SK-N-MC (cell line): ENCODE results near the gene BTAF1.

Source experiments
- DNase-seq: peaks from one replicate; pipeline ENCODE4 v3.0.0-alpha.2; 2011; ENCODE audit warnings: low read depth, low spot score
- H3K27ac ChIP-seq: fragments of 200-600 bp; sonication (generic); 2 replicates; pipeline ENCODE4 v1.5.1; 2016; ENCODE audit warnings: mixed run types
- H3K36me3 ChIP-seq: fragments of 200-600 bp; sonication (generic); 2 replicates; pipeline ENCODE4 v1.6.1; 2017; ENCODE audit warnings: antibody characterized with exemption, low read length, mixed read lengths; ENCODE audit not compliant: insufficient read depth
- H3K4me3 ChIP-seq: fragments of 200-600 bp; sonication (generic); 2 replicates; pipeline ENCODE4 v1.5.1; 2016
- H3K9ac ChIP-seq: fragments of 200-600 bp; sonication (generic); 2 replicates; pipeline ENCODE4 v1.8.0; 2017; ENCODE audit warnings: mixed run types, mixed read lengths; ENCODE audit not compliant: insufficient read length
- H3K9me3 ChIP-seq: fragments of 200-600 bp; sonication (generic); 2 replicates; pipeline ENCODE4 v1.6.1; 2017; ENCODE audit warnings: low read depth, mild to moderate bottlenecking, antibody characterized with exemption, low read length, moderate library complexity, mixed read lengths
- EZH2 ChIP-seq: fragments of 200-600 bp; sonication (generic); IDR thresholded peaks from one replicate; pipeline ENCODE4 v1.6.1; 2017; ENCODE audit warnings: antibody characterized with exemption
- FOXP2 ChIP-seq: optimal IDR thresholded peaks from 2 replicates; pipeline ENCODE3; 2011; ENCODE audit warnings: mild to moderate bottlenecking, moderate library complexity; ENCODE audit not compliant: insufficient read depth; ENCODE audit errors: extremely low read length, control extremely low read depth
- POLR2AphosphoS5 ChIP-seq: IDR thresholded peaks from 2 replicates; pipeline ENCODE4 v1.6.1; 2012; ENCODE audit warnings: mild to moderate bottlenecking, low read depth, low read length, borderline replicate concordance

The BTAF1 gene

GRCh38 chr10:91957091-91957490, 33.5 kb downstream of the BTAF1 start:
- H3K9ac ChIP-seq, result no peak overlapping the region
- H3K4me3 ChIP-seq, result no peak overlapping the region
- TF ChIP-seq FOXP2 (no peak), POLR2AphosphoS5 (no peak), EZH2 (no peak)
- no peak for DNase-seq
- peaks cover 66% of the 10 kb centered on the region for H3K36me3 ChIP-seq
- no peak overlapping the region for H3K27ac ChIP-seq
- no peaks in the 10 kb centered on the region for H3K9me3 ChIP-seq

- Histone ChIP-seq H3K27ac (no peak overlapping the region), H3K9me3 (no peaks in the 10 kb centered on the region), H3K9ac (no peak overlapping the region), H3K4me3 (no peak overlapping the region), H3K36me3 (peaks cover 25% of the 10 kb centered on the region)
- no peak for DNase-seq
- TF ChIP-seq FOXP2 (no peak), EZH2 (no peak), POLR2AphosphoS5 (no peak)
Observed at GRCh38 chr10:91969297-91969696, 45.7 kb downstream of the BTAF1 start.

- no peak overlapping the region for H3K27ac ChIP-seq
- TF ChIP-seq POLR2AphosphoS5 (no peak), FOXP2 (no peak), EZH2 (no peak)
- no peak overlapping the region for H3K4me3 ChIP-seq
- no peak overlapping the region for H3K9ac ChIP-seq
- H3K36me3 ChIP-seq, result peaks cover 3% of the 10 kb centered on the region; the same call in 1 of the 2 replicates
- H3K9me3 ChIP-seq, result no peaks in the 10 kb centered on the region
- no peak for DNase-seq
Observed at GRCh38 chr10:91974960-91975359, 51.4 kb downstream of the BTAF1 start.

GRCh38 chr10:91975438-91975837, 51.9 kb downstream of the BTAF1 start:
- TF ChIP-seq FOXP2 (no peak), EZH2 (no peak)
- Histone ChIP-seq H3K9ac (no peak overlapping the region), H3K27ac (no peak overlapping the region), H3K9me3 (no peaks in the 10 kb centered on the region), H3K36me3 (peaks cover 6% of the 10 kb centered on the region; the same call in 1 of the 2 replicates), H3K4me3 (no peak overlapping the region)
- no peak for DNase-seq

GRCh38 chr10:91976317-91977051, 52.9 kb downstream of the BTAF1 start:
- TF ChIP-seq POLR2AphosphoS5 (no peak), EZH2 (no peak)
- peaks cover 11% of the 10 kb centered on the region for H3K36me3 ChIP-seq
- no peaks in the 10 kb centered on the region for H3K9me3 ChIP-seq
- H3K4me3 ChIP-seq, result no peak overlapping the region
- no peak overlapping the region for H3K27ac ChIP-seq
- DNase-seq, result no peak
- no peak overlapping the region for H3K9ac ChIP-seq

GRCh38 chr10:91977491-91977890, 53.9 kb downstream of the BTAF1 start:
- Histone ChIP-seq H3K9ac (no peak overlapping the region), H3K9me3 (no peaks in the 10 kb centered on the region), H3K4me3 (no peak overlapping the region), H3K36me3 (peaks cover 21% of the 10 kb centered on the region), H3K27ac (no peak overlapping the region)
- DNase-seq, result no peak
- TF ChIP-seq EZH2 (no peak), POLR2AphosphoS5 (no peak), FOXP2 (no peak)

GRCh38 chr10:91978585-91978984, 55.0 kb downstream of the BTAF1 start:
- Histone ChIP-seq H3K36me3 (peaks cover 32% of the 10 kb centered on the region), H3K9ac (no peak overlapping the region), H3K4me3 (no peak overlapping the region), H3K27ac (no peak overlapping the region), H3K9me3 (no peaks in the 10 kb centered on the region)
- TF ChIP-seq POLR2AphosphoS5, result no peak
- no peak for TF ChIP-seq EZH2
- no peak for TF ChIP-seq FOXP2
- no peak for DNase-seq

GRCh38 chr10:91980319-91980718, 56.7 kb downstream of the BTAF1 start:
- Histone ChIP-seq H3K36me3 (peaks cover 46% of the 10 kb centered on the region), H3K9ac (no peak overlapping the region), H3K4me3 (no peak overlapping the region), H3K9me3 (no peaks in the 10 kb centered on the region), H3K27ac (no peak overlapping the region)
- TF ChIP-seq FOXP2 (no peak), EZH2 (no peak), POLR2AphosphoS5 (no peak)
- no peak for DNase-seq

GRCh38 chr10:91983416-91983815, 59.8 kb downstream of the BTAF1 start:
- Histone ChIP-seq H3K9ac (no peak overlapping the region), H3K36me3 (peaks cover 60% of the 10 kb centered on the region), H3K9me3 (no peaks in the 10 kb centered on the region), H3K4me3 (no peak overlapping the region), H3K27ac (no peak overlapping the region)
- no peak for DNase-seq
- TF ChIP-seq FOXP2, result no peak
- TF ChIP-seq EZH2, result no peak
- TF ChIP-seq POLR2AphosphoS5, result no peak
